GM13976 (cell line): ENCODE data around the gene CLSTN1.

Source experiments
- DNase-seq: peaks from one replicate; pipeline ENCODE4 v3.0.0; 2012; ENCODE audit warnings: low spot score
- in situ Hi-C: fragments of 300-500 bp; cut with MboI; formaldehyde crosslinking; loops from one replicate; pipeline ENCODE4 v1.12.0; 2022; ENCODE audit warnings: low sequenced_read_pairs, mixed read lengths, inconsistent platforms; ENCODE audit not compliant: unreplicated experiment
- TF ChIP-seq, protein P1 (sequence below): IDR thresholded peaks from 2 replicates; pipeline ENCODE4 v1.5.1; 2012; ENCODE audit warnings: borderline replicate concordance, mild to moderate bottlenecking; ENCODE audit not compliant: insufficient read depth; ENCODE audit errors: extremely low read depth, missing control alignments, control extremely low read depth

The CLSTN1 gene

DNA sequence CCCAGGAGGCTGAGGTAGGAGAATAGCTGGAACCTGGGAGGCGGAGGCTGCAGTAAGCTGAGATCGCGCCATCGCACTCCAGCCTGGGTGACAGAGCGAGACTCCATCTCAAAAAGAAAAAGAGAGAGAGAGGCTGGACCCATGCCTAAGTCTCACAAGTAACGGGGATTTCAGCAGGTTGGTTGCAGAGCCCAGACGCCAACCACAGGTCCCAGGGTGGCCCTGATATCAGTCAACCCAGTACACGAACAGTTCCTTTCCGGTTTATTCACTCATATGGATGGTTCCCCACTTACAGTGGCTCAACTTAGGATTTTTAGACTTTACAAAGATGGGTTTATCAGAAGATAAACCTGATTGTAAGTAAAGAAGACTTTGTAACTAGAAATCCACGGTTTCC, 40.9 kb downstream of the CLSTN1 start:
- in situ Hi-C loops = loop anchor here (10.0 kb wide), 1 partner anchor 82 kb away; no protein-coding TSS in a partner anchor
- DNase-seq = no peak
- TF ChIP-seq, protein P1, sequence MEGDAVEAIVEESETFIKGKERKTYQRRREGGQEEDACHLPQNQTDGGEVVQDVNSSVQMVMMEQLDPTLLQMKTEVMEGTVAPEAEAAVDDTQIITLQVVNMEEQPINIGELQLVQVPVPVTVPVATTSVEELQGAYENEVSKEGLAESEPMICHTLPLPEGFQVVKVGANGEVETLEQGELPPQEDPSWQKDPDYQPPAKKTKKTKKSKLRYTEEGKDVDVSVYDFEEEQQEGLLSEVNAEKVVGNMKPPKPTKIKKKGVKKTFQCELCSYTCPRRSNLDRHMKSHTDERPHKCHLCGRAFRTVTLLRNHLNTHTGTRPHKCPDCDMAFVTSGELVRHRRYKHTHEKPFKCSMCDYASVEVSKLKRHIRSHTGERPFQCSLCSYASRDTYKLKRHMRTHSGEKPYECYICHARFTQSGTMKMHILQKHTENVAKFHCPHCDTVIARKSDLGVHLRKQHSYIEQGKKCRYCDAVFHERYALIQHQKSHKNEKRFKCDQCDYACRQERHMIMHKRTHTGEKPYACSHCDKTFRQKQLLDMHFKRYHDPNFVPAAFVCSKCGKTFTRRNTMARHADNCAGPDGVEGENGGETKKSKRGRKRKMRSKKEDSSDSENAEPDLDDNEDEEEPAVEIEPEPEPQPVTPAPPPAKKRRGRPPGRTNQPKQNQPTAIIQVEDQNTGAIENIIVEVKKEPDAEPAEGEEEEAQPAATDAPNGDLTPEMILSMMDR = no peak

DNA sequence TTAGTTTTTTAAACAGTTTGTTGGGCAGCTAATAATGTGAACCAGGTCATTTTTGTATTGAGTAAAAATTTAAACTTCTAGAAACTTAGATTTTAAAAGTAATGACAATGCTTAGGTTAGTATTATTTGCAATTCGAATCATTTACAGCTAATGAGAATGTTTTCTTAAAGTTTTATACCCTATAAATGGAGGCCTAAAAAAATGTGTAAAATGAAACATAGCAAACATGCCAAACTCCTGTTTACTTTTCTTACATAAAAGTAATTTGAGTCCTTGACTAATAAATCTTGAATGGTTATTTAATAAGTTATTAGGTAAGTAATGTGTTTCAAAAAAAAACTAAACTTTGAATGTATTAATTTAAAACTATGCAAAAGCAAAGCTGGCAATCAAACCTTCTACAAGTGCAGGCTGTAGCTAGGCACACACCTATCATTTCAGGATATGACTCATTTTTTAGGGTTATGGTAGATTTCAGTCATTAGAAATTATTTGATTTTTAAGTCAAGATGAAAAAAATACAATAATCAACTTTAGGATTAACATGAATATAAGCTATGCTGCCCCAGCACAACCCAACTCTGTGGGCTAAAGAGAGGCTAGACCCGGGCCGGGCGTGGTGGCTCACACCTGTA, 41.5 kb downstream of the CLSTN1 start:
- TF ChIP-seq, protein P1 = no peak
- in situ Hi-C loops = loop anchor here (10.0 kb wide), 1 partner anchor 83 kb away; no protein-coding TSS in a partner anchor
- DNase-seq = no peak

DNA sequence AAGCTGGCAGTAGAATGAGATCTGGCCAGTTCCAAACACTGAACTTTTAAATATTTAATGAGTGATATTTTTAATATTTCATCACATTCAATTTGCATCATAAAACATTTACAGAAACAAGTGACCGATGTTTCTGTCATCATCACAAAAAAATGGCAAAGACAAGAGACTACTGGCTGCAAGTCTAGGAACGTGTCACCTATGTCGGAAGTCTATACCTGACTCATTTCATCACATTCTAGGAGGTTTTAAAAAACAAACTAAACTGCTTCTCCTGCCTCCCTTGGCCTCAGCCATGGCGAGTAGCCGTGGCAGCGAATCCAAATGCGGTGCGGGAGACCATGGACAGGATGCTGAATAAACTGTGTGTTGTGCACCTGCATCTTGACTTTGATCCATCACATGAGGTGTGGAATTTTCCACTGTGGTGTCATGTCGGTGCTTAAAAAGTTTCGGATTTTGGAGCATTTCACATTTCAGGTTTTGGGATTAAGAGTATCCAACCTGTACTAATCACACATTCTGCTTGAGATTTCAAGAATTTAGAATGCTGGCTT, 43.1 kb downstream of the CLSTN1 start:
- in situ Hi-C loops = loop anchor here (10.0 kb wide), 1 partner anchor 84 kb away; no protein-coding TSS in a partner anchor
- TF ChIP-seq, protein P1 = no peak
- no peak for DNase-seq

DNA sequence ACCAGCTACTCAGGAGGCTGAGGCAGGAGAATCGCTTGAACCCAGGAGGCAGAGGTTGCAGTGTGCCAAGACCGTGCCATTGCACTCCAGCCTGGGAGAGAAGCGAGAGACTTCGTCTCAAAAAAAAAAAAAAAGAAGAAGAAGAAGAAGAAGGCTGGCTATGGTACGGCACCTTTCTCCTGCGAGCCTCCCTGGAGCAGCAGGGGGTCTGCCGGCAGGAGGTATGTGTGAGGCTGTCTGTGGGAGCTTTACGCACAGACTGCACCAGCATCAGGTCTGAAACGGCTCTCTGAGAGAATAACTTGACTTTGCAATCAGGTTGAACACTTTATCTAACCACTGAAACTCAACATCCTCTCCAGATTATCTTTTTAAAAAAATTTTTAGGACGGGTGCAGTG, 44.9 kb downstream of the CLSTN1 start:
- in situ Hi-C loops = no loop called here
- TF ChIP-seq, protein P1 = no peak
- no peak for DNase-seq

DNA sequence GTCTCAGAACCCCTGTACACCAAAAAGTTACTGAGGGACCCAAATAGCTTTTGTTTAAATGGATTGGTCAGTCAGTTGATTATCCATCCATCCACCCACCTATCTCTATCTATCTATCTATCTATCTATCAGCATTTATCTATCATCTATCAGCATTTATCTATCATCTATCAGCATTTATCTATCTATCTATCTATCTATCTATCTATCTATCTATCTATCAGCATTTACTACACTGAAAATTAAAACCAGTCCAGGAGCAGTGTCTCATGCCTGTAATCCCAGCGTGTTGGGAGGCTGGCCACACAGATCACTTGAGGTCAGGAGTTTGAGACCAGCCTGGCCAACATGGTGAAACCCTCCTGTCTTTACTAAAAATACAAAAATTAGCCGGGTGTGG, 47.1 kb downstream of the CLSTN1 start:
- no peak for DNase-seq
- TF ChIP-seq, protein P1 = no peak
- in situ Hi-C loops = no loop called here

DNA sequence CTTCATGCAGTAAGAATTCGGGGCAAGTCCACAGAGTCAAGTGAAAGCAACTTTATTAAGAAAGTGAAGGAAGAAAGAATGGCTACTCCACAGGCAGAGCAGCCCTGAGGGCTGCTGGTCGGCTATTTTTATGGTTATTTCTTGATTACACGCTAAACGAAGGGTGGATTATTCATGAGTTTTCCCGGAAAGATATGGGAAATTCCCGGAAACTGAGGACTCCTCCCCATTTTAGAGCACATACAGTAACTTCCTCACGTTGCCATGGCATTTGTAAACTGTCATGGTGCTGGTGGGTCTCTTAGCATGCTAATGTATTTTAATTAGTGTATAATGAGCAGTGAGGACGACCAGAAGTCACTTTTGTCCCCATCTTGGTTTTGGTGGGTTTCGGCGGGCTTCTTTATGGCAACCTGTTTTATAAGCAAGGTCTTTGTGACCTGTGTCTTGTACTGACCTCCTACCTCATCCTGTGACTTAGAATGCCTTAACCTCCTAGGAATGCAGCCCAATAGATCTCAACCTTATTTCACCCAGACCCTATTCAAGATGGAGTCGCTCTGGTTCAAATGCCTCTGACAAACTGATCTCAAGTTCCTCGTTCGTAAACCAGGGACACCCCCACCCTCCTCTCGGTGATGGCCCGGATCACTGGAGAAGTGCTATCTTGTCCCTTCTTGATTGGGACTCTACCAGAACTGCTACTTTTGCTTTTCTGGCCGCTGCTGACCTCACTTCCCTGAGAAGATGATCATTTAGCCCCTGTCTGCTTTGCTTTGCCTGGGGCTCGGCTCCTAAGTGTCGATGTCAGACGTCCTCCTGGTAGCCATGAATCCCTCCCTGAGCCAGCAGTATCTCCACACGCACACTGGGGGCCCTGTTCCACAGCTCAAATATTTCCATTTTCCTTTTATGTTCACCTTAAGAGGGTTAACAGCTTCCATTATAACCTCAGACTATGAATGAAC, 48.8 kb downstream of the CLSTN1 start:
- DNase-seq = no peak
- in situ Hi-C loops = no loop called here
- TF ChIP-seq, protein P1 = no peak
